ENCODE measurements around the gene PIK3R4. TPM values are rescaled to one million over a fixed set of nuclear protein-coding genes. Genes with fewer than 3 reads are reported as not detected.

Gene PIK3R4
- total RNA-seq, 1 donor from 2014 or later: 58.5 TPM

DNA sequence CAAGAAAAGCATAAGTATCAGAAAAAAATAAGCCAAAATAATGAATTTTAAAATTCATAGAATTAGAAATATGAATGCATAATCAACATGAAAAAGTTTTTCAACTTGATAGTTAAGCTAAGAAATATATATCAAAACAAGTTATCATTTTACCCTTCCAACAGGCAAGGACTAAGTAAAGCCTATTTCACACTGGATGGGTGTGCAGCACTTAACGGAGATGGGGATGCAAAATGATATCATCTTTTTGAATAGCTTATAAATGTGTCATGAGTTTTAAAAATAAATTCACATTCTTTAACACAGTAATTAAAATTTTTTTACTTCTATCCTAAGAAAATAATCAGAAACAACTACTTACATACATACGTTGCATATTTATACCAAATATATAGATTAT, 20.9 kb downstream of the PIK3R4 start:
- Histone ChIP-seq H3K27me3 (ENCODE audit: control insufficient read depth in 3 of 3, insufficient read depth in 3 of 3, low read length in 3 of 3) (no peaks in the 10 kb centered on the region), H3K9me3 (ENCODE audit: control insufficient read depth in 3 of 3, low read length in 3 of 3) (no peaks in the 10 kb centered on the region), H3K4me3 (ENCODE audit: low read length in 3 of 3) (no peak overlapping the region), H3K9ac (ENCODE audit: low read depth in 1 of 3, low read length in 3 of 3) (no peak overlapping the region), H3K4me1 (ENCODE audit: control insufficient read depth in 3 of 3, insufficient read depth in 3 of 3, low read length in 3 of 3) (no peaks in the 10 kb centered on the region), H3K36me3 (ENCODE audit: control insufficient read depth in 3 of 3, insufficient read depth in 3 of 3, low read length in 3 of 3) (peaks cover 0 to 7% (median under 1%) of the 10 kb centered on the region in 3 donors), H3K27ac (ENCODE audit: low read depth, low read length) (no peak overlapping the region)

DNA sequence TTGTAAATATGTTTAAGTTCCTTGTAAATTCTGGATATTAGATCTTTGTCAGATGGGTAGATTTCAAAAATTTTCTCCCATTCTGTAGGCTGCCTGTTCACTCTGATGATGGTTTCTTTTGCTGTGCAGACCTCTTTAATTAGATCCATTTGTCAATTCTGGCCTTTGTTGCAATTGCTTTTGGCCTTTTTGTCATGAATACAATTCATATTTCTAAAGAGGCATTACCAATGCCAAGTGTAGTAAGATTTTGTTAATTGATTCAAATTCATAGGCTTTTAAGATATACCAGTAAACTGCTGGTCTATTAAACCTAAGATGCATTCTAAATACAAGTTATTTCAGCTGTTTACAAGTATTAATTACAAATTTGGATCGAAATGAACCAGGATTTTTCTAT, 31.0 kb downstream of the PIK3R4 start:
- H3K27ac ChIP-seq (ENCODE audit: low read depth, low read length): no peak overlapping the region
- no peaks in the 10 kb centered on the region for H3K9me3 ChIP-seq (ENCODE audit: control insufficient read depth in 3 of 3, low read length in 3 of 3)
- H3K36me3 ChIP-seq (ENCODE audit: control insufficient read depth in 3 of 3, insufficient read depth in 3 of 3, low read length in 3 of 3): peaks cover 0 to 23% (median 9%) of the 10 kb centered on the region in 3 donors
- no peaks in the 10 kb centered on the region for H3K27me3 ChIP-seq (ENCODE audit: control insufficient read depth in 3 of 3, insufficient read depth in 3 of 3, low read length in 3 of 3)
- no peak overlapping the region for H3K9ac ChIP-seq (ENCODE audit: low read depth in 1 of 3, low read length in 3 of 3)
- H3K4me3 ChIP-seq (ENCODE audit: low read length in 3 of 3): no peak overlapping the region
- no peaks in the 10 kb centered on the region for H3K4me1 ChIP-seq (ENCODE audit: control insufficient read depth in 3 of 3, insufficient read depth in 3 of 3, low read length in 3 of 3)

DNA sequence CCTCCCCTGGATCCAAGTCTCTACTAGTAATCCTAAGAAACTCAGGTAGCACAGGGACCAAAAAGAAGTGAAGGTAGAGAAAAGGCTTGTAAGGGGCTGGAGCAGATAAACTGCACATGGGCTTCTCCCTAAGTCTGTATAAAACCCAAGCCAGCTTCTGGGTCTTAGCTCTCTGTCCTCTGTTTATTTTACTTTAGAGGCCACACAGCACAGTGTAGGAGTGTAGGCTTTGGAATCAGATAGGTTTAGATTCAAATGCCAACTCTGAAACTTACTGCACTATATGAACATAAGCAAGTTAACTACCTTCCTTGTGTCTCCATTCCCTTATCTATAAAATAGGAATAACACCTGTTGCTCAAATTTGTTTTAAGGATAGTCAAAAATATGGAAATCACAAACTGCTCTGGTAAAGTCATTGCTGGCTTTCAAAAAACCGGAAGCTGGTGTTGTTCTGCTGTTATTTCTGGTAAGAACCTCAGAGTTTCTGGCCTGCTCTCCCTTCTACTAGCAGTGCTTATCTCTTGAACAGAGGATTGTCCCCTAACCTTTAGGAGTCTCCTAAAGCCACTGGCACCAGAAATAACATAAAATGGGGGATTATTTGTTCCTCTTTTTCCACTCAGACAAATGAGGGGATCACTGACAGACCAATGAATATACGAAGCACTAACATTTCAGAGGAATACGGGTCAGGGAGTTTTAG, 33.8 kb downstream of the PIK3R4 start:
- Histone ChIP-seq H3K27ac (ENCODE audit: low read depth, low read length) (no peak overlapping the region), H3K27me3 (ENCODE audit: control insufficient read depth in 3 of 3, insufficient read depth in 3 of 3, low read length in 3 of 3) (no peaks in the 10 kb centered on the region), H3K9ac (ENCODE audit: low read depth in 1 of 3, low read length in 3 of 3) (no peak overlapping the region), H3K9me3 (ENCODE audit: control insufficient read depth in 3 of 3, low read length in 3 of 3) (no peaks in the 10 kb centered on the region), H3K4me3 (ENCODE audit: low read length in 3 of 3) (no peak overlapping the region), H3K36me3 (ENCODE audit: control insufficient read depth in 3 of 3, insufficient read depth in 3 of 3, low read length in 3 of 3) (peaks cover 0 to 22% (median 7%) of the 10 kb centered on the region in 3 donors), H3K4me1 (ENCODE audit: control insufficient read depth in 3 of 3, insufficient read depth in 3 of 3, low read length in 3 of 3) (no peaks in the 10 kb centered on the region)

DNA sequence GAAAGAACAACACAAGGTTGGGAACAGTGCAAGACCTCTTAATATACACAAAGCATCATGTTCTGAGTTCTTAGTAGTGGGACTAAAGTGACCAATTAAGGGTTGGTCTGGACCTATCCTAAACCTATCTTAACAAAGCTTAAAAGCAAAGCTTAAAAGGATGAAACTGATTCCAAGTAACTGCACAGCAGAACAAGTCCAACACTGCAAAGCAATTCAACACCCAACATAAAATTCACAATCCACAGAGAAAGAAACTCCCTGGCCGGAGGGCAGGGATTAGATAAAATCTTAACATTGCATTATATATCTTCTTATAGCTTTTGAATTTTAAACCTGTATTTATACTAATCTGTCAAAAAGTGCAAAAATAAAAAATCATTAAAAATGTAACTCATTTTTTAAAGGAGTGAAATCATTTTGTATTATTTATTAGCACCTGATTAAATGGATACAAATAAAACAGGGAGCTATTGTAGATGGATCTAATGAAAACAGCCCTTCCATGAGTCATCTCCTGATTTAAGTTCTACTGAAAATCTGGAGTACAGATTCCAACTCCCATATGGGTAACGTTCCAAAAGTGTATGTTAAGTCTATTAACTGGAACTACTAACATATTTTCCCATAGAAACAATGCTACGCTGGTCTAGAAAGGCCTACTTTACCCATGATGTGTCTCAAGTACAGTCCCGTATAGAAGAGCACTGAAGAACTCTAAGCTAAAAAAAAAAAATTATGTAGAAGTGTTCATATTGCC, 34.9 kb downstream of the PIK3R4 start:
- no peak overlapping the region for H3K9ac ChIP-seq (ENCODE audit: low read depth in 1 of 3, low read length in 3 of 3)

DNA sequence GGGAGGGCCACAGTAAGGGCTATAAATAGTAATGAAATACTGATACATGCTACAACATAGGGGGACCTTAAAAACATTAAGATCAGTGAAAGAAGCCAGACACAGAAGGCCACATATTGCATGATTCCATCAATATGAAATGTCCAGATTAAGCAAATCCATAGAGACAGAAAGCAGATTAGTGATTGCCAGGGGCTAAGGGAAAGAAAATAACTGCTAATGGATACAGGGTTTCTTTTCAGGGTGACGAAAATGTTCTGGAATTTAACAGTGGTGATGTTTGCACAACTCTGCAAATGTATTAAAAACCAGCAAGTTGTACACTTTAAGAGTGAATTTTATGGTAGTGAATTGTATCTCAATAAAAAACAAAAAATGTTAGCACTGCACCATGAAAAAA, 37.0 kb downstream of the PIK3R4 start:
- Histone ChIP-seq H3K36me3 (ENCODE audit: control insufficient read depth in 3 of 3, insufficient read depth in 3 of 3, low read length in 3 of 3) (peaks cover 0 to 16% (median 11%) of the 10 kb centered on the region in 3 donors), H3K4me3 (ENCODE audit: low read length in 3 of 3) (no peak overlapping the region), H3K4me1 (ENCODE audit: control insufficient read depth in 3 of 3, insufficient read depth in 3 of 3, low read length in 3 of 3) (no peaks in the 10 kb centered on the region), H3K9me3 (ENCODE audit: control insufficient read depth in 3 of 3, low read length in 3 of 3) (no peaks in the 10 kb centered on the region), H3K27me3 (ENCODE audit: control insufficient read depth in 3 of 3, insufficient read depth in 3 of 3, low read length in 3 of 3) (no peaks in the 10 kb centered on the region), H3K9ac (ENCODE audit: low read depth in 1 of 3, low read length in 3 of 3) (no peak overlapping the region), H3K27ac (ENCODE audit: low read depth, low read length) (no peak overlapping the region)

More for the DNA sequence above, 34.9 kb downstream of the PIK3R4 start:
- Histone ChIP-seq H3K9me3 (ENCODE audit: control insufficient read depth in 3 of 3, low read length in 3 of 3) (no peaks in the 10 kb centered on the region), H3K36me3 (ENCODE audit: control insufficient read depth in 3 of 3, insufficient read depth in 3 of 3, low read length in 3 of 3) (peaks cover 0 to 21% (median 9%) of the 10 kb centered on the region in 3 donors), H3K4me1 (ENCODE audit: control insufficient read depth in 3 of 3, insufficient read depth in 3 of 3, low read length in 3 of 3) (no peaks in the 10 kb centered on the region), H3K27me3 (ENCODE audit: control insufficient read depth in 3 of 3, insufficient read depth in 3 of 3, low read length in 3 of 3) (no peaks in the 10 kb centered on the region), H3K4me3 (ENCODE audit: low read length in 3 of 3) (no peak overlapping the region), H3K27ac (ENCODE audit: low read depth, low read length) (no peak overlapping the region)

DNA sequence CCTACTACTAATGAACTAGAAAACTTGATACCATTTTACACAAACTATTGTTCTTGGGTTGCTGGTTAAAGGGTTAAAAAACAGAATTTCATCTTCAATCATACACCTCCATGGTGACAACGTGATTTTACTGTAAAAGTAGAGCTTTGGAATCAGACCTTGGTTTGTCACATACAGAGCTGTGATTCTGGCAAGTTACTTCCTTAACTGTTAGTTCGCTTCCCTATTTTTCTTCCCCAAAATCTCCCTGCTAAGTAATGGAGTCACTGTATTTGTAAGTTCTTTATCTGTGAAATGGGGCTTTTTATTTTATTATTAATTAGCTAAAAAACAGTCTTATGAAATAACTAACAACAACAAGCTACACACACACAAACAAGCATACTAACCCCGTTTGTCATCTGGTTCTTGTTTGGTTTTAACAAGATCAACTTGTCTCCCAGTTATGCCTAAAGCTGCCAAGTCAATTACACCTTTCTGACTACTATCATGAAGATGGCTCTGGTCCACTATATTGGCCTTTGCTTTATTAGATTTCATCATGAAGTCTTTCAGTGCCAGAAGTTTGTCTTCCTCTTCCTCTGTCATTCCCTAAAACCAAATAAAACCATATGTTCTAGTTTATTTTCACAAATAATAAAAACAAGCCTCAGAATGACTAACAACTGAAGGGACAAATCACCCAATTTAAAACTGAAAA, 38.6 kb downstream of the PIK3R4 start:
- Histone ChIP-seq H3K4me1 (ENCODE audit: control insufficient read depth in 3 of 3, insufficient read depth in 3 of 3, low read length in 3 of 3) (no peaks in the 10 kb centered on the region), H3K9me3 (ENCODE audit: control insufficient read depth in 3 of 3, low read length in 3 of 3) (no peaks in the 10 kb centered on the region), H3K27me3 (ENCODE audit: control insufficient read depth in 3 of 3, insufficient read depth in 3 of 3, low read length in 3 of 3) (no peaks in the 10 kb centered on the region), H3K4me3 (ENCODE audit: low read length in 3 of 3) (no peak overlapping the region), H3K27ac (ENCODE audit: low read depth, low read length) (no peak overlapping the region), H3K9ac (ENCODE audit: low read depth in 1 of 3, low read length in 3 of 3) (no peak overlapping the region), H3K36me3 (ENCODE audit: control insufficient read depth in 3 of 3, insufficient read depth in 3 of 3, low read length in 3 of 3) (peaks cover 8 to 22% (median 19%) of the 10 kb centered on the region in 3 donors)

DNA sequence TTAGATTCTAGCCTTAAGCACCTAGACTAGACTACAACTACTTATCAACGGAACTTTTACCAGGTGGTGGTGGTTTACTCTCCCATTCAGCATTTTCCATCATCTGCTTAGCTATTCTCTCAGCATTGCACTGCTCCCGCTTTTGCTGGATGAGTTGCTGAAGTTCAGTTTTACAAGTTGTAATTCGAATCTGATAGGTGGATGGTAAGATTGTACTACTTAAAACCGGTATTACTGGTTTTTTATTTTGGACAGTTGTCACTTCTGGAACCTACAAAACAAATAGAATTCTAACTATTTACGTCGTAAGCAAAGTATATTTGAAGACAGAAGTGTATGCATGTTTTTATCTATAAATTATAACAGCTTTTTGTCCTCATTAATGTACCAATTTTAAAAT, 41.1 kb downstream of the PIK3R4 start:
- Histone ChIP-seq H3K27me3 (ENCODE audit: control insufficient read depth in 3 of 3, insufficient read depth in 3 of 3, low read length in 3 of 3) (no peaks in the 10 kb centered on the region), H3K4me1 (ENCODE audit: control insufficient read depth in 3 of 3, insufficient read depth in 3 of 3, low read length in 3 of 3) (no peaks in the 10 kb centered on the region), H3K36me3 (ENCODE audit: control insufficient read depth in 3 of 3, insufficient read depth in 3 of 3, low read length in 3 of 3) (peaks cover 11 to 28% (median 19%) of the 10 kb centered on the region in 3 donors), H3K4me3 (ENCODE audit: low read length in 3 of 3) (no peak overlapping the region), H3K27ac (ENCODE audit: low read depth, low read length) (no peak overlapping the region), H3K9me3 (ENCODE audit: control insufficient read depth in 3 of 3, low read length in 3 of 3) (no peaks in the 10 kb centered on the region), H3K9ac (ENCODE audit: low read depth in 1 of 3, low read length in 3 of 3) (no peak overlapping the region)

DNA sequence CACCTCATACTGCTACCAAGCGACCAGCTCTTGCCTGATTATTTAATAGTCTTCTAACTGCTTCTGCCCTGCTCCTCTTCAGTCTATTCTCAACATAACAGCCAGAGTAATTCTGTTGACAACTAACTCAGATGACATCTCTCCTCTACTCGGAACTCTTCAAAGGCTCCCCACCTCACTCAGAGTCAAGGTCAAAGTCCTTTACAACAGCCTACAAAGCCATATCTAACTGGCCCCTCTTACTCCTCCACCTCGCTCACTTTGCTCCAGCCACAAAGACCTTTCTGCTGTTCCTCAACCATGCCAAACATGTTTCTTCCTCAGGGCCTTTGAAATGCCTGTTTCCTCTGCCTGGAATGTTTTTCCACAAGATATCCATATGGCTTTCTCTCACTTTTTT, 43.6 kb downstream of the PIK3R4 start:
- H3K36me3 ChIP-seq (ENCODE audit: control insufficient read depth in 3 of 3, insufficient read depth in 3 of 3, low read length in 3 of 3): peaks cover 12 to 35% (median 24%) of the 10 kb centered on the region in 3 donors
- no peak overlapping the region for H3K27ac ChIP-seq (ENCODE audit: low read depth, low read length)

DNA sequence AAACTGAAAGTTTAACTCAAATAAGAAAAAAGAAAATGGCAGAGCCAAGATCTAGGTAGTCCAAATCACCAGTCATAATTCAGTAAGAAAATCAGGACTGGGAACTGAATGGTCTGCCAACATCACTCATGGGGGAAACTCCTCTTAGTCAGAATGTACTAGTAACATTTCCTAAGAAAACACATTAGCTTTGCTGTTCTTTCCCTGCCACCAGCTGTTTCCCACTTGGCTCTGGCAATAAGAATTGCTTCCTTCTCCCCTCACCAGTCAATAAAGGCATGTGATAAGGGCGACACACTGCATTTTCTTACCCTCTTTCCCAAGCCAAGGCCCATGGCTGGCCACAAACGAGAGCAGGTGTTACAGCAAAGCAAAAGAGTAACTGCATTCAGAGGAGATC, 46.1 kb downstream of the PIK3R4 start:
- Histone ChIP-seq H3K4me1 (ENCODE audit: control insufficient read depth in 3 of 3, insufficient read depth in 3 of 3, low read length in 3 of 3) (no peaks in the 10 kb centered on the region), H3K4me3 (ENCODE audit: low read length in 3 of 3) (no peak overlapping the region), H3K9me3 (ENCODE audit: control insufficient read depth in 3 of 3, low read length in 3 of 3) (no peaks in the 10 kb centered on the region), H3K27me3 (ENCODE audit: control insufficient read depth in 3 of 3, insufficient read depth in 3 of 3, low read length in 3 of 3) (no peaks in the 10 kb centered on the region), H3K9ac (ENCODE audit: low read depth in 1 of 3, low read length in 3 of 3) (no peak overlapping the region), H3K36me3 (ENCODE audit: control insufficient read depth in 3 of 3, insufficient read depth in 3 of 3, low read length in 3 of 3) (peaks cover 12 to 29% (median 21%) of the 10 kb centered on the region in 3 donors), H3K27ac (ENCODE audit: low read depth, low read length) (no peak overlapping the region)

More for the DNA sequence above, 43.6 kb downstream of the PIK3R4 start:
- Histone ChIP-seq H3K9ac (ENCODE audit: low read depth in 1 of 3, low read length in 3 of 3) (no peak overlapping the region), H3K27me3 (ENCODE audit: control insufficient read depth in 3 of 3, insufficient read depth in 3 of 3, low read length in 3 of 3) (no peaks in the 10 kb centered on the region), H3K4me1 (ENCODE audit: control insufficient read depth in 3 of 3, insufficient read depth in 3 of 3, low read length in 3 of 3) (no peaks in the 10 kb centered on the region), H3K4me3 (ENCODE audit: low read length in 3 of 3) (no peak overlapping the region), H3K9me3 (ENCODE audit: control insufficient read depth in 3 of 3, low read length in 3 of 3) (no peaks in the 10 kb centered on the region)

DNA sequence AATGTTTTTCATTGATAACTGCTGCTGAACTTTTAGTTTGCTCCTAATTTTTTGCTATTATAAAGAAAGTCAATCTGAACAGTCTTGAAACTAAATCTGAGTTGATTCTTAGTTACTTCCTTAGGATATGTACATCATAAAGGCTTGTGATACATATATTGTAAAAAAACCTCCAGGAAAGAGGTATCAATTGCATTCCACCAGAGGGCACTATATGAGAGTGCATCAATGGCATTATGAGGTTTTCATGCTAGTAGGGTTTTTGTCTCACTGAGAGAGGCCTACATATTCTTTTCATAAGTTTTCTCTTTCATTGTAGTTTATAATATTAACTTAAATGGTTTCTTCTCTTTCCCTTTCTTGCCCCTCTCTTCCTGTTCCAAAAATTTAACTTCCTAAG, 46.9 kb downstream of the PIK3R4 start:
- Histone ChIP-seq H3K4me3 (ENCODE audit: low read length in 3 of 3) (no peak overlapping the region), H3K4me1 (ENCODE audit: control insufficient read depth in 3 of 3, insufficient read depth in 3 of 3, low read length in 3 of 3) (no peaks in the 10 kb centered on the region), H3K36me3 (ENCODE audit: control insufficient read depth in 3 of 3, insufficient read depth in 3 of 3, low read length in 3 of 3) (peaks cover 12 to 24% (median 17%) of the 10 kb centered on the region in 3 donors), H3K27me3 (ENCODE audit: control insufficient read depth in 3 of 3, insufficient read depth in 3 of 3, low read length in 3 of 3) (no peaks in the 10 kb centered on the region), H3K9me3 (ENCODE audit: control insufficient read depth in 3 of 3, low read length in 3 of 3) (no peaks in the 10 kb centered on the region), H3K9ac (ENCODE audit: low read depth in 1 of 3, low read length in 3 of 3) (no peak overlapping the region), H3K27ac (ENCODE audit: low read depth, low read length) (no peak overlapping the region)

Data from skeletal muscle tissue (tissue), 4 donors.